PC-9 (cell line): ENCODE results near the gene STYK1.

Experiments used
- EZH2 ChIP-seq: fragments of 200-600 bp; sonication (generic); IDR thresholded peaks from 2 replicates; pipeline ENCODE4 v1.8.0; 2017; ENCODE audit warnings: antibody characterized with exemption, low read depth
- TF ChIP-seq, protein P1 (sequence below): fragments of 200-600 bp; sonication (generic); conservative IDR thresholded peaks from 2 replicates; pipeline ENCODE4 v1.6.1; 2017; ENCODE audit warnings: mixed run types, antibody characterized with exemption, mild to moderate bottlenecking, moderate library complexity

GRCh38 chr12:10673659-10674384, at the start of gene STYK1:
- TF ChIP-seq, protein P1, sequence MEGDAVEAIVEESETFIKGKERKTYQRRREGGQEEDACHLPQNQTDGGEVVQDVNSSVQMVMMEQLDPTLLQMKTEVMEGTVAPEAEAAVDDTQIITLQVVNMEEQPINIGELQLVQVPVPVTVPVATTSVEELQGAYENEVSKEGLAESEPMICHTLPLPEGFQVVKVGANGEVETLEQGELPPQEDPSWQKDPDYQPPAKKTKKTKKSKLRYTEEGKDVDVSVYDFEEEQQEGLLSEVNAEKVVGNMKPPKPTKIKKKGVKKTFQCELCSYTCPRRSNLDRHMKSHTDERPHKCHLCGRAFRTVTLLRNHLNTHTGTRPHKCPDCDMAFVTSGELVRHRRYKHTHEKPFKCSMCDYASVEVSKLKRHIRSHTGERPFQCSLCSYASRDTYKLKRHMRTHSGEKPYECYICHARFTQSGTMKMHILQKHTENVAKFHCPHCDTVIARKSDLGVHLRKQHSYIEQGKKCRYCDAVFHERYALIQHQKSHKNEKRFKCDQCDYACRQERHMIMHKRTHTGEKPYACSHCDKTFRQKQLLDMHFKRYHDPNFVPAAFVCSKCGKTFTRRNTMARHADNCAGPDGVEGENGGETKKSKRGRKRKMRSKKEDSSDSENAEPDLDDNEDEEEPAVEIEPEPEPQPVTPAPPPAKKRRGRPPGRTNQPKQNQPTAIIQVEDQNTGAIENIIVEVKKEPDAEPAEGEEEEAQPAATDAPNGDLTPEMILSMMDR, result peak; percentile 99
- TF ChIP-seq EZH2, result no peak
